ENCODE results near the gene ANO7.

The ANO7 gene

DNA sequence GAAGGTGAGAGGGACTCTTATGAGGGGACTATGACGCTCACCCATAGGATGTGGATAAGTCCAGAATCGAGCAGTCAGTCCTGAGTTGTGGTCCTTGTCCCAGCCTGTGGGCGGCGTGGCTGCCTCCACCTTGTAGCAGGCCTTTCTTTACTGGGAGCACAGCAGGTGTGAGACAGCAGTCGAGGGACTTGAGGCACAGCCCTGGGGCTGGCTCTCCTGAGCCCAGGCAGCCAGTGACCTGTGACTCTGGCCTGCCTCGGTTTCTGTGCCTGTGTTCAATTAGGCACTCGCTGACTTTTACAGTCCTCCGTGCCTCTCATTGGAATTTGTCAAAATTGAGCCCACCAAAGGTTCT, 30.0 kb upstream of the ANO7 start:
- DNase-seq (ENCODE audit: low spot score) = no peak

DNA sequence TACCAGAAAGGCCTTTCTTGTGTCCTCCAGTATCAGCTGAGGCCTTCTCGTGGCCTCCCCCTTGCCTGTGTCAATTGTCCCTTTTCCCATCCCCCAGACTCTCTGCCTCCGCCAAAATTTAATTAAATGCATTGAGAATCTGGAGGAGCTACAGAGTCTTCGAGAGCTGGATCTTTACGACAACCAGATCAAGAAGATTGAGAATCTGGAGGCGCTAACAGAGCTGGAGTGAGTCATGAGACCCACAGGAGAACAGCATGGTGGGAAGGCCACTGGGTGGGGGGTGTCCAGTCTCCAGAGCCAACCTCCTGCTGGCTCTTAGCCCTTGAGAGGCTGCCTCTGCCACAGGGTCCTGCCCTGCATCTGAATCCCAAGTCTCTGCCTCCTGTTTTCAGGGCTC, 29.4 kb upstream of the ANO7 start:
- DNase-seq (ENCODE audit: low spot score) = no peak

DNA sequence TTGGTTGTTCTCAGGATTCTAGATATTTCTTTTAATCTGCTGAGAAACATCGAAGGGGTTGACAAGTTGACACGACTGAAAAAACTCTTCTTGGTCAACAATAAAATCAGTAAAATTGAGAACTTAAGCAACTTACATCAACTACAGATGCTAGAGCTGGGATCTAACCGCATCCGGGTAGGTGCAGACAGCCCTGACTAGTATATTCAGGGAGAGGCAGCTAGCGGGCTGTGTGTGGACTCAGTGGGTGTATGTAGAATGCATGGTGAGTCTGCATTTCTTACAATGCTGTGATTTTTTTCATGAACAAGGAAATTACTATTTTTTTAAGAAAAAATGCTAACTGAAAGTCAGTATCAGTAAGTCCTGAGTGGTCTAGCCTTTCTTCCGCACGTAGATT, 28.2 kb upstream of the ANO7 start:
- DNase-seq (ENCODE audit: low spot score) = no peak

DNA sequence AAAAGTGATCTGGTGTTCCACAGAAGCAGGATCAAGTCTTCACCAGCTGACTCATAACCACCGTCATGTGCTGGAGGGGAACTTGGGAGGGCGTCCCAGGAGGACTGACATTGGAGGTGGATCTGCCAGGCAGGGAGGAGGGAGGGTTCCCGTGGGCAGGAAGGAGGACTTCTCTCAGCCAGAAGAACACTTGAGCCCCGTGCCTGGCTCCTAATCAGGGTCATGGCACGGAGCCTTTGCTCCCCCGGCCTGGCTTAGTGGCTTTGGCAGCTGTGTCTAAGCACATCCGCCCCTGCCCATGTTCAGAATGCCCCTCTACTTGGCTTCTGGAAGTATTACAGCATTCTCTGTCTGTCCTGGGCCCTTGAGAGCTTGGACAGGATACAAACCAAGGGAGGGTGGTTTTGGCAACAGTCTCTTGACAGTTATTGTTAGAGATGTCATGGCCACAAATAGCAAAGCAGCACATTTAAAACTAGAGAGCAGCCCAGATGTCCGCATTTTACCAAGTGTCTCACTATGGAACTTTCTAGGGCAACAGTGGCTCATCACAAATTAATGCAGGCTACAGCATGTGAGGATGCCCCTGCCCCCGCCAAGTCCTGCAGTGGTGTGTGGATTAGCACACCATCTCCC, 26.7 kb upstream of the ANO7 start:
- no peak for DNase-seq (ENCODE audit: low spot score)

DNA sequence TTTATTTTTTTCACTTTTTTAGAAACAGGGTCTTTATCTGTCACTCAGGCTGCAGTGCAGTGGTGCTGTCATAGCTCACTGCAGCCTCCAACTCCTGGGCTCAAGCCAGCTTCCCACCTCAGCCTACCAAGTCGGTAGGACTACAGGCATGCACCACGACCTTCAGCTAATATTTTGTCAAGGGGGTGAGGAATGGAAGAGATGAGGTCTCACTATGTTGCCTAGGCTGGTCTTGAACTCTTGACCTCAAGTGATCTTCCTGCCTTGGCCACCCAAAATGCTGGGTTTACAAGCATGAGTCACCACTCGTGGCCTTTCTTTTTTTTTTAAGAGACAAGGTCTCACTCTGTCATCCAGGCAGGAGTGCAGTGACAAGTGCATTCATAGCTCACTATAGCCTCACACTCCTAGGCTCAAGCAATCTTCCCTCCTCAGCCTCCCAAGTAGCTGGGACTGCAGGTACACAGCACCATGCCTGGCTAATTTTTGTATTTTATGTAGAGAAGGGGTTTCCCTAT, 24.8 kb upstream of the ANO7 start:
- DNase-seq (ENCODE audit: low spot score) = no peak

DNA sequence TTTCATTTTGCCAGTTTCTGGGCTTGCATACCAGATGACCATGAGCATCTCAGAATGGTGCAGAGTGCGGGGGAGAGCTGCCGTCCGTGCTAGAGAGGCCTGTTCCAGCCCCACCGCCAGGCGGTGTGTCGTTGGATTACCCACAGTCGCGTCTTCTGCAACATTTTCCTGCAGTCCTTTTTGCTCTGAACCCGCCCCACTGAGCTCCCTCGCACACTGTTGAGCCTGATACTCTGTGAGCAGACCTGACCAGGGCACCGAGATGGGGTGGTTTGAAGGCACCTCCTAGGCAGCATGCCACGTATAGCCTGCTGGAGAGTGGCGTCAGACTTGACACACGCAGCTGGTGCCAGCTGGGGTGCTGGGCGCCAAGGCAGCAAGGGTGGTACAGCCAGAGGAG, 20.1 kb upstream of the ANO7 start:
- no peak for DNase-seq (ENCODE audit: low spot score)

DNA sequence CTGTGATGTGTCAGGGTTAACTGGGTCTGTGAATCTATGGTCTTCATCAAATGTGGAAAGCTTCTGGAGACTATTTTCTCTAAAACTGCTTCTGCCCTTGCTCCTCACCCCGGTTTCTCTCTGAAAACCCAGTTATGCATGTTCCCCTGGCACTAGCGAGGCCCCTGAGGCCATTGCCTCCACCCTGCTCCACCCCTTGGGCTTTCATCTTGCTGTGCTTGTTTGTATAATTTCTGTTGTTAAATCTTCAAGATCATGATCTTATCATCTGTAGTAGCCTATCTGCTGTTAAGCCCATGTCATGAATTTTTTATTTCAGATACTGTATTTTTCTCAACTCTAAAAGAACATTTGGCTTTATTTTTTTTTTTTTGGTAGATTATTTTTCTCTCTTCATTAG, 14.9 kb upstream of the ANO7 start:
- no peak for DNase-seq (ENCODE audit: low spot score)

DNA sequence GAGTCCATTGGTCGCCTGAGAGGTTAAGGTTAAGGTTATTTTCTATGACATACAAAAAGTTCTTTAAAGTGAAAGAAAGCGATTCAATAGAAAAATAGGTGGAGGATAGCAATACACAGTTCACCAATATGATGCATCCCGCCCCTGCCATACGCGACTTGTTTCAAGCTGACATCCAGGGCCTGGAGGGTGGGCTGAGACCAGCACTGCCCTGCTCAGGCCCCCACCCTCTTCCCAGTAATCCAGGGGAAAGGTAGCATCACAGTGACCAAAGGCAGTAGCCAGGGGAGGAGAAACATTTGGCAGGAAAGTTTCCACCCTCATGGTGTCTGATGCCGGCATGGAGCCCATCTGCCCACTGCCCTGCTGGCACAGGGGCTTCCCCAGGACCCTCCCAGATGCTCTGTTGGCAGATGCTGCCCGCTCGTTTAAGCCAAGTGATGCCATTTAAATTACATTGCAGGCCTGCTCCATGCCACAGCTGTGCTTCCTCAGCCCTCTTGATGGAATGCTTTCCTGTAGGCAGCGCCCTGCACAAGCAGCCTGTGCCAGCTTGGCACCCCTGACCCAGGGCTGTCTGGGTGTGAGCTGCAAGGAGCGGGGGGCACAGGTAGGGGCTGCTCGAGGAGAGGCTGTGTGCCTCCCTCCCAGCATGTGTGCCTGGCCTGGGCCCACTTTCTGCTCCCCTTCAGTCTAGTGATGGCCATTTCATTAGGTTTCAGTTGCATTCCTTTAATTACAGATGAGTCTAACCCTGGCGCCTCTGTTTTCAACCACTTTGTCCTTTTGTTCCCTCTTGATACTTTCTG, 10.7 kb upstream of the ANO7 start:
- no peak for DNase-seq (ENCODE audit: low spot score)

DNA sequence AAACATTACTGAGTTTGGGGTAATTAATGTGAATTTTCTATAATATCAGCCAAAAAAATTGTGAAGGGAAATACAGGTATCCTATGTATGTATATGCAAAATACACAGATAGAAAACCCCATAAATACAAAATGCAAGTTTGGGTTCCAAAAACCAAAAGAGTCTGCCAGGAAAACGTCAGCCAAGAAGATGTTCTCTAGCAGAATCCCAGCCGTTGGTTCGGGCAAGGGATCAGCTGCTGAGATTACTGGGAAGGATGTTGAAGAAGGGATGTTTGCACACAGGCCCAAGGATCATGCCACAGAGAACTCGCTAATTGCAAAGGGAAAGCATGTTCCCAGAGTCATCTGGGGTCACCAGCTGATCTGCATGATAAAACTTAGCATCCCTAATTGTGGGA, 9.5 kb upstream of the ANO7 start:
- no peak for DNase-seq (ENCODE audit: low spot score)

DNA sequence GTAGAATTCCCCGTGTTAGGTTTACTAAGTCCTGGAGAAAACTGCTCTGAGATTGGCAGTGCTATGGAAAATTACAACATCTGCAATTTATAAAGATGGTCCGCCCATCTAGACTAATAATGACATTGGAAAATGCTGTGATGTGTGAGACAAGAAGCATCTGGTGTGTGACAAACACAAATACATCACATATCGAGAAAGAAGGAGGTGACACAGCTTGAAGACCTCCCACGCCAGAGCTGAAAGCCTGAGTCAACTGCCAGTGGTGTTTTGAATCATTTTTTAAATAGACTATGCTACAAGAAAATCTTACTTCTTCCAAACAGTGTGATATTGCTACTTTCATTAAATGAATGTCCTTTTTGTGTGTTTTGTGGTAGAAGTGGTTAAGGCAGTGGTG, 8.6 kb upstream of the ANO7 start:
- DNase-seq (ENCODE audit: low spot score) = no peak

DNA sequence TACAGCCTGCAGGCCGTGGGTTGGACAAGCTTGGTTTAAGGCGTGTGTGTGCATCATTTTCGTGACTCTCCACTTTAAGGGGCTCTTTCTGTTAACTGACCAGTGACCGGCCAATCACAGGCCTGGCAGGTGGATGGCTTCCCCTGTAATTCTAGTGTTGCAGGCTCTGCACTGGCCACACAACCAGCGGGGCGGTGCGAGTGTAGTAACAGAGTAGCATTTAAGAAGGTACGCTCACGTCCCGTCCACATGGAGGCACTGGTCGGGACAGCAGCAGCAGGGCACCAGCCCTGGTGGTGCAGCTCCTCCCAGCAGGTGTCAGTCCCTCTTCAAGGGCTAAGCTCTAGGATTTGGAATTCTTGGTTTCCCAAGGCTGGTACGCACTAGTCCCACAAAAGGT, 8.0 kb upstream of the ANO7 start:
- no peak for DNase-seq (ENCODE audit: low spot score)

DNA sequence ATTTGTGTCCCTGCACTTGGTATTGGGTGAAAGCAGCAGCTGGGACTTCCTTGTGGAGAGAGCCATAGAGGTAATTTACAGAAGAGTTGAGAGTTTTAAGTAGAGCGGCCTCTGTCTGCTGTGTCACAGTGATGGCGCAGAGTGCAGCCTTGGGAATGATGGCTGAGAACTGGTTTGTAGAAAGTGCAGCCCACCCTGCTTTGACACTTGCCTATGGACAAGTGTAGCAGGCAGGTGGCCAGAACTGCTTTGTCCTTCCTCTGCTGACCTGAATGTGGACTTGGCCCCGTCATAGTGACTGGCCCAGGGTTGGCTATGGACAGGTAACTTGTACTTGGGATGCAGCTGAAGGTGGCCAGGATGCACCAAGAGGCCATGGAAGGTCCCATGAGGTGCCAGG, 6.4 kb upstream of the ANO7 start:
- DNase-seq (ENCODE audit: low spot score) = no peak

DNA sequence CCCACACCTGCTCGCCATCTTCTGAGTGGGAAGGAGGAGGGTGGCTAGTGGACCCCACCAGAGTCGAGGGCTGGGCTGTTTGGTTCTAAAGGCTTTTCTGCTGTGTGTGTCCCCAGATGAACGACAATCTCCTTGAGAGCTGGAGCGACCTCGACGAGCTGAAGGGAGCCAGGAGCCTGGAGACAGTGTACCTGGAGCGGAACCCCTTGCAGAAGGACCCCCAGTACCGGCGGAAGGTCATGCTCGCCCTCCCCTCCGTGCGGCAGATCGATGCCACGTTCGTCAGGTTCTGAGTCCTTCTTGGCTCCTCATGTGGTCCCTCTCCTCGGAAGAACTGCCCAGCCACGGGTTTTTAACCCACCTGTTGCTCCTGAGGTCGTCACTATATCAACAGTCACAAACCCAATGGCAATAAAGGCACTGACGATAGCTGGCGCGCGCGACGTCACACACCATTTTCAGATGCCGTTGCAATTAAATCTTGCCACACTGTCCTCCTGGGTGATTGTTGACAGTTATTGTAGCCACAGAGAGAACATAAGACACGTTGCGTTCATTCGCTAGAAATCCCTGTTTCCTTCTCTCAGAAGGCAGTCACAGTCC, 5.8 kb upstream of the ANO7 start:
- DNase-seq (ENCODE audit: low spot score) = no peak

DNA sequence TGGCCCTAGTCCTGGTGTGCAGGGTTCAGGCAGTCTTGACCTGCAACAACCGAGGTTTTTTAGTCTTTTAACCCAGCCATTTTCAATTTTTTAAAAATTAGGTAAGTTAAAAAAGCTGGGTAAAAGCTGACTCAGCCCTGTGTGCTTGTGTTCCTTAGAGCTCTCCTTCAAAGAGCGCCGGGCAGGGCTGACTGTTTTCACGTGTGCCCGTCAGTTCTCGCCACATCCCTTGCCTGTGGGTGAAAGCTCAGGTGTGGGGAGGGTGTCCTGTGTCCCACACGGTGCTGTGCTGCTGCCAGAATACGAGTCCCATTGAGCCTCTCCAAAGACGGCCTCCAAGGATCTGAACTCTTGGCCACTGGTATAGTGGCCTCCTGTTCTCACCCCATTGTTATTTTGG, 5.3 kb upstream of the ANO7 start:
- no peak for DNase-seq (ENCODE audit: low spot score)

DNA sequence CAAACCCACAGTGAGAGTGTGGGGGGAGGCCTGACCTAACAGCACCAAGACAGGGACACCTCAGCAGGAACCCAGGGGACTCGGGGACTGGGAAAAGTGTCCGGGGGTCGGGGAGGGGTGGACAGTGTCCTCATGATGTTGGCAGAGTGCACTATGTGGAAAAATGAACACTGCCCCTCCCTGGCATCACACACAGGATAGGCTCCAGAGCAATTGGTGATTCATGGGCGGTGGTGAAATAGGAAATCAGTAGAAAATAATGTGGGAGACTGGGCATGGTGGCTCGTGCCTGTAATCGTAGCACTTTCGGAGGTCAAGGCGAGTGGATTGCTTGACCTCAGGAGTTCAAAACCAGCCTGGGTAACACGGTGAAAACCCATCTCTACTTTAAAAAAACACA, 3.6 kb upstream of the ANO7 start:
- DNase-seq (ENCODE audit: low spot score) = no peak

DNA sequence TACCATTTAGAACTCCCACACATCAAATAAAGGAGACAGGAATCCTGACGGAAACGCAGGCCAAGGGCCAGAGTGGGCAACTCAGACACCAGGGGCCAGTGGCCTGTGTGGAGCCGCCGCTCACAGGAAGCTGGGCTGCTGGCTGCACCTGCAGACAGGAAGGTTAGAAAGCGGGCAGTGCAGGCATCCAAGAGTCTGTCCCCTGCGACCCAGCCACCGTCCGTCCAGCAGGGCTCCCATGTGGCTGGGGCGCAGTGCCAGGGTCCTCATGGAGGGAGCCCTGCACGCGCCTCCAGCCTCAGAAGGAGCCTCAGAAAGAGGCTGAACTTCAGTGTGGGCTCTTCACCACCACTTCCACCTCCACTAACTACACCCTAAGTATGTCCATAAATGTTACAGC, 2.5 kb upstream of the ANO7 start:
- DNase-seq (ENCODE audit: low spot score) = no peak

DNA sequence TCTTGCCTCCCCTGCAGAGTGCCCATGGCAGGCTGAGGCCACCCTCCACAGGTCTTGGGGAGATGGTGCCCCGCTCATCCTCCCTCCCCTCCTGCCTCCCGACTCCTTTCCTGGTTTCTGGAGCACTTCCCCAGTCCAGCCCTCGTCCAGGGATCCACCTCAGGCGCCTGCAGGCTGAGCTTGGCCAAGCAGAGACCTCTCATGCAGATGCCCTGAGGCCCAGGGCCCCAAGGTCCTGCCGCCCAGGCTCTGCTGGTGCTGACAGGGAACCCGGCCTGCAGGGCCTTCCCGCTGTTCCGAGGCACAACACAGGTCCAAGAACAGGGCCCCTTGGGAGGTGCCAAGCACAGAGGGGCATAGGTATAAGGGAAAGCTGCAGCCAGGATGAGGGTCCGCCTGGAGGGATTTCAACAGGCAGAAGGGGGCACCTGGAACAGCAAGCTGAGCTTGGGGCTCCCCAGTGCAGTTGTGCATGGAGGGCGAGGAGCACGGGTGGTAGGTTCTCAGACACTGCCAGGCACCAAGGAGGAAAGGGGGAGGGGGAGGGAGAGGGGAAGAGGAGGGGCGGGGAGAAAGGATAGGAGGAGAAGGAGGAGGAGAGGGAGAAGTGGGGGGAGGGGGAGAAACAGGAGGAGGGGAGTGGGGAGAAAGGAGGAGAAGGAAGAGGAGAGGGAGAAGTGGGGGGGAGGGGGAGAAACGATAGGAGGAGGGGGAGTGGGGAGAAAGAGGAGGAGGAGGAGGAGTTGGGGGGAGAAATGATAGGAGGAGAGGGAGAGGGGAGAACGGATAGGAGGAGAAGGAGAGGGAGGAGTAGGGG, 1.2 kb upstream of the ANO7 start:
- DNase-seq (ENCODE audit: low spot score) = no peak

DNA sequence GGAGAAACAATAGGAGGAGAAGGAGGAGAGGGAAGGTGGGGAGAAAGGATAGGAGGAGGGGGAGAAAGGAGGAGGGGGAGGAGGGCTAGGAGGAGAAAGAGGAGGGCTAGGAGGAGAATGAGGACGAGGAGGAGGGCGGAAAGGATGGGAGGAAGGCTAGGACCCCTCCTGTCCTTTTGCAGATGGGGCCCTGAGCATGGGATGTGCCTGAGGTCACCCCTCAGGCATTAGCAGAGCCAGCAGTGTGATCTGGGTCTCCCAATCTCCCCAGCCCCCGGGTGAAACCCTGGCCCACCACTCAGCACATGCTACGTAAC, 601 bp upstream of the ANO7 start:
- DNase-seq (ENCODE audit: low spot score) = no peak

DNA sequence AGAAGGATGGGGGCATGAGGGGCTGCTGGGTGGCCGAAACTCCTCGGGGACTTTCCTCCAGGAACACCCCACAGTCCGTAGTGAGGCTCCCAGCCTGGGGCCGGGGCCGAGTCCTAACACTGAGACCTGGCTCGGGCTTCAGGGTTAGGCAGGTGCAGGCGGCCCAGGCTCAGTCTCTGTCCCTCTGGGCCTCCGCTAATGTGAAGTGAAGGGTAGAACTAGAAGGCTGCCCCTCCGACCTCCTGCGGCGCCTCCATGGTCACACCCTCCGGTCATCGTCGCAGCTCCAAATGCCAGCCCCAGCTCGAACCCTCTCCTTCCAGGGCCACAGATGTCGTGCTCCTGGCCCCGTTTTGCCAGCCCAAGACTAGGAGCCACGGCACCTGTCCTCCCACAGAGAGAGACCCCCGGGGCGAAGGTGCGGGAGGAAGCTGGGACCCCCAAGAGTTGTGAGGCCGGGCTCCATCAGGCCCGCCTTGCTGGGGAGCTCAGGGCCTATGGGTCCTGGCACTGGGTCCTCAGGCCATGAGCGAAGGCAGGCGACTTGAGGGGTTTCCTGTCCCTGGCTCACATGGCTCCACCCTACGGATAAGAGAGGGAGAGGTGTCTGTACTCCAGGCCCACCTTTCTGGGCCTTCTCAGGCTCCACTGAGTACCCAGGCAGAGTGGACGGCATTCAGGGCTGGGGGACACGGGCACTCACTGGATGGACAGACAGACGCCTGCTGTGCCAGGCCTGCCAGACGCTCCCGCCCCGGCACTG, 797 bp downstream of the ANO7 start:
- no peak for DNase-seq (ENCODE audit: low spot score)

DNA sequence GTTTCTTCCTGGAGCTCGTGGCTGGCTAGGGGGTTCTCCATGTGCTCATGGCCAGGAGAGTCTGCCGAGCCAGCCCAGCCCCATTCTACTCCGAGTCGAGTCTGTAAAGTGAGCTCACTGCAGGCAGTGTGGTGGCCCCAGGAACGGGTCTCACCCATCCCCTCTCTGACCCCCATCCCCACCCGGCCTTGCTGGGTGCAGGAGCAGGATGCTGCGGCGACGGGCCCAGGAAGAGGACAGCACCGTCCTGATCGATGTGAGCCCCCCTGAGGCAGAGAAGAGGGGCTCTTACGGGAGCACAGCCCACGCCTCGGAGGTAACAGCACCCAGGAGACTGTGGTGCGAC, 1.4 kb downstream of the ANO7 start:
- no peak for DNase-seq (ENCODE audit: low spot score)

DNA sequence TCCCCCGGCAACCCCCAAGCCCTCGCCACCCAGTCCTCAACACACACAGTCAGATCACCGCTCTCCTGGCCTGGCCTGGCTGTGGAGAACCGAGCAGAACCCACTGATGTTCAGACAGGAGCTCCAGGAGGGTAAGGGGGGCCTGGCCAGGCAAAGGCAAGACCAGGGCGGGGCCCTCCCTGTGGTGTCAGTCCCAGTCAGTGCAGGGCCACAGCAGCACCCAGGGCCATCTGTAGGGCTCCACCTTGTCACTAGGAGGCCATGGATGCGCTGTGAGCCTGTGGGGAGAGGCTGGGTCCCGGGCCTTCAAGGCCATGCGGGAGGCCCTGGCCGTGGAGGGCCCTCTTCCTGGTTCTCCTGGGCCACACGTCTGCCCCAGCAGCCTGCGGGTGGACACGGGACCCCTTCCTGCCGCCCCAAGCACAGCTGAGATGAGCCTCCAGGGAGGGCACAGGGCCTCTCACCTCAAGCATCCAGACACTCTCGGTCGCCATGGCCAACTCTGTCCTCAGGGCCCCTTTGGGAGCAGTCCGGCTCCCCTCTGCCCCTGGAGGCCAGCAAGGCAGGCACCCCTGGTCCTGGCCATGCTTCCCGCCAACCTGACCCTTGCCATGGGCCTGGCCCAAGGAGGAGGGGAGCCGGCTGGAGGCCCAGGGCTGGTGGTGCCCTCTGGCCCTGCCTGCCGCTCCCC, 2.0 kb downstream of the ANO7 start:
- DNase-seq (ENCODE audit: low spot score) = no peak

DNA sequence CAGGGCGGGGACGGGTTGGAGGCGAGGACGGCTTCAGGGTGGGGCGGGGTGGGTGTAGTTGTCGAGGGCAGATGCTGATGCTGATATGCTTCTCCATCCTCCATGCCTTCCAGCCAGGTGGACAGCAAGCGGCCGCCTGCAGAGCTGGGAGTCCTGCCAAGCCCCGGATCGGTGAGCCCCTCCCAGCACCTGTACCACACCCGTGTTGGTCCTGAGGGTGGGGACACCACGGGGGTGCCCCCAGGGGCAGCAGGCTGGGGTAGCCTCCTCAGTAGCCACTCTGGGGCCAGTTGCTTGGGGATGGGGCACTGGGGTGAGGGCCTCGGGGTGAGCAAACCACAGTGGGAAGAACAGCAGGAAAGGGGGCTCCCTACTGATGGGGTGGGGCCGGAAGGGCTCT, 2.6 kb downstream of the ANO7 start:
- no peak for DNase-seq (ENCODE audit: low spot score)

Data from germinal center (tissue), 1 donor.